Astrocyte of the spinal cord (primary cell): ENCODE measurements around the gene FBLN1.

Experiments used
- DNase-seq: peaks from one replicate; pipeline ENCODE4 v3.0.0; 2011; ENCODE audit warnings: low read depth, low spot score
- H3K4me3 ChIP-seq: 2 replicates; pipeline ENCODE4 v1.5.1; 2011; ENCODE audit warnings: low read depth, mild to moderate bottlenecking, low read length, moderate library complexity
- in situ Hi-C: cut with HindIII; loops from 2 replicates; pipeline ENCODE4 v1.10.0; 2017; ENCODE audit warnings: low sequenced_read_pairs
- TF ChIP-seq, protein P1 (sequence below): IDR thresholded peaks from 2 replicates; pipeline ENCODE4 v1.5.1; 2012; ENCODE audit warnings: low read depth, mild to moderate bottlenecking, low read length, inconsistent platforms

The FBLN1 gene

DNA sequence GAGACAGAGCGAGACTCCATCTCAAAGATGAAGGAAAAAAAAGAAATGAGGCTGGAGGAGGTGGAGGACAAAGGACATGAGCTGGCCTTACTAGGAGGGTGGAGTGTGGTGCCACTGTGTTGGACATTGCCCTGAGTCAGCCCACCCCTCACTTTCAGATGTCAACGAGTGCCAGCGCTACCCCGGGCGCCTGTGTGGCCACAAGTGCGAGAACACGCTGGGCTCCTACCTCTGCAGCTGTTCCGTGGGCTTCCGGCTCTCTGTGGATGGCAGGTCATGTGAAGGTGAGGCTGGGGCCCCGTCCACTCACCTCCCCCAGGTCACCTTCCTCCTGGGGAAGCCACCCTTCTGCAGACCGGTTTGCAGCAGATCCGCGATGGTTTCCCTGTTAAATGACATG lies 40.6 kb downstream of the FBLN1 start:
- no peak for DNase-seq
- in situ Hi-C loops, result no loop called here
- H3K4me3 ChIP-seq, result no peak overlapping the region
- TF ChIP-seq, protein P1, sequence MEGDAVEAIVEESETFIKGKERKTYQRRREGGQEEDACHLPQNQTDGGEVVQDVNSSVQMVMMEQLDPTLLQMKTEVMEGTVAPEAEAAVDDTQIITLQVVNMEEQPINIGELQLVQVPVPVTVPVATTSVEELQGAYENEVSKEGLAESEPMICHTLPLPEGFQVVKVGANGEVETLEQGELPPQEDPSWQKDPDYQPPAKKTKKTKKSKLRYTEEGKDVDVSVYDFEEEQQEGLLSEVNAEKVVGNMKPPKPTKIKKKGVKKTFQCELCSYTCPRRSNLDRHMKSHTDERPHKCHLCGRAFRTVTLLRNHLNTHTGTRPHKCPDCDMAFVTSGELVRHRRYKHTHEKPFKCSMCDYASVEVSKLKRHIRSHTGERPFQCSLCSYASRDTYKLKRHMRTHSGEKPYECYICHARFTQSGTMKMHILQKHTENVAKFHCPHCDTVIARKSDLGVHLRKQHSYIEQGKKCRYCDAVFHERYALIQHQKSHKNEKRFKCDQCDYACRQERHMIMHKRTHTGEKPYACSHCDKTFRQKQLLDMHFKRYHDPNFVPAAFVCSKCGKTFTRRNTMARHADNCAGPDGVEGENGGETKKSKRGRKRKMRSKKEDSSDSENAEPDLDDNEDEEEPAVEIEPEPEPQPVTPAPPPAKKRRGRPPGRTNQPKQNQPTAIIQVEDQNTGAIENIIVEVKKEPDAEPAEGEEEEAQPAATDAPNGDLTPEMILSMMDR, result no peak

DNA sequence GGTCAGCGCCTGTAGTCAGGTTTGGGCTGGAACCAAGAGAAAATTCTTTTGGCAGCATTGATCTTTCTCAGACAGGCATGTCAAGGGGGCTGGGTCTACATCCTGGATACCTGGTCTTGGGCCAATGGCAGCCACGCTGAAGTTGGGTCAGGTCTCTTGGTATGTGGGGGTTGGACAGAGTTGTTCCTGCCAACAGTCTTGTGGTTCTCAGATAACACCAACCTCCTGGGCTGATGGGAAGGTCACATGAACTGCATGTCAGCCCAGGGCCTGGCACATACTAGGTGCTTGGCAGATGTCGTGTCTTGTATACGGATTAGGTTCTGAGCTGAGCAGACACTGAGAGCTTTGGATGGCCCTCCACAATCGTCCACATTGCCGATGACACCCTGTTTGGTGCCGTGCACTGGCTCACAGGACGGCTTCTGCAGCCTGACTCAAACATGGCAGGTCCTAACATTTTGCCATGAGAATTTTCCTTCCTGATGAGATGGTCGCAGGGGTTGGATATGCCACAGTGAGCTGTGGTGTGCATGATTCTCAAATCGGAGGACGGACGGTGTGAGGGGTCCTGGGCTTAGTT lies 42.0 kb downstream of the FBLN1 start:
- DNase-seq, result peak; percentile 32
- H3K4me3 ChIP-seq, result no peak overlapping the region
- in situ Hi-C loops, result no loop called here
- TF ChIP-seq, protein P1, result no peak

DNA sequence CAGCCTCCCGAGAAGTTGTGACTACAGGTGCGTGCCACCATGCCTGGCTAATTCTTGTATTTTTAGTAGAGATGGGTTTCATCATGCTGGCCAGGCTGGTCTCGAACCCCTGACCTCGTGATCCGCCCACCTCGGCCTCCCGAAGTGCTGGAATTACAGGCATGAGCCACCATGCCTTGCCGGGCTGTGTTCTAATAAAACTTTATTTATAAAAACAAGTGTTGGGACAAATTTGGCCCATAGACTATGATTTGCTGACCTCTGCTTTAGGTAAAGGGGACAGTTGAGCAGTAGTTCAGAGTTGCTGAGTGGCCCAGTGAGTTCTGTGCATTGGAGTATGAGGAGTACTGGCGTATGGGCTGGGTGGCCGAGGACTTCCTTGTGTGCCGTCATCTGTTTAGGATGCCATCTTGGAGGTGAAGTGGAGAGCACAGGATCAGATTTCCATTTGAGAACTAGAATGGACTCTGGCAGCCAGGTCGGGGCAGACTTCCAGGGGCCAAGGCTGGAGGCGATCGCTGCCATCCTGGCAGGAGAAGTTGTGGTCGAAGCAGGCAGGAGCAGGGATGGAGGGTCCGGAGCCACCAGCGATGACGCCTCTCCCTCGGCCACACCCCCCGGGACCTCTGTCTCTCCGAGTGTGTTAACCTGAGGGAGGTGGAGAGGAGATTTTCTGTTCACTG lies 43.8 kb downstream of the FBLN1 start:
- in situ Hi-C loops, result no loop called here
- no peak for DNase-seq
- TF ChIP-seq, protein P1, result no peak
- no peak overlapping the region for H3K4me3 ChIP-seq

DNA sequence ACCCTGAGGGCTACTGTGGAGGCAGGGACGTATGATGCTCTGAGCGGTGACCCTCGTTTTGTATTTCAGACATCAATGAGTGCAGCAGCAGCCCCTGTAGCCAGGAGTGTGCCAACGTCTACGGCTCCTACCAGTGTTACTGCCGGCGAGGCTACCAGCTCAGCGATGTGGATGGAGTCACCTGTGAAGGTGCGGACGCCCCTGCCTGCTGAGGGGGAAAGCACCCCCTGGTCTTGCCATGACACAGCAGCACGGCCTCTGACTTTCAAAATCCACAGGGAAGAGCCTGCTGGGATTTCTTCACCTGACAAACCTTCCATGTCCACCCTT lies 44.3 kb downstream of the FBLN1 start:
- no peak overlapping the region for H3K4me3 ChIP-seq
- TF ChIP-seq, protein P1, result no peak
- no peak for DNase-seq
- in situ Hi-C loops, result no loop called here

DNA sequence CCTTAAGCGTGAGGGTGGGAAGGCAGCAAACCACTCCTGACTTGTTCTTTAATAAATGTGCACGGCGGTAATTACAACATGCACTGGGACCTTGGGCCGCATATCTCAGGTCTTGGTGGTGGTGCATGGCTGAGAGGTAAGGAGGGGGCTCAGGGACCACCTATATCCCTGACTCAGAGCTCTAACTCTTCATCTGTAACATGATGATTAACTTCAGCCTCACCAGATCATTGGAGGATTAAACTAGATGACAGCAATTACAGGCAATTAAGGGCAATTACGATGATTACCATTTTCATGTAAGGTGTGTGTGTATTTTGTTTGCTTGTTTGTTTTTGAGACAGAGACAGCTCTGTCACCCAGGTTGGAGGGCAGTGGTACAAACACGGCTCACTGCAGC lies 45.0 kb downstream of the FBLN1 start:
- TF ChIP-seq, protein P1, result no peak
- in situ Hi-C loops, result no loop called here
- no peak for DNase-seq
- no peak overlapping the region for H3K4me3 ChIP-seq

DNA sequence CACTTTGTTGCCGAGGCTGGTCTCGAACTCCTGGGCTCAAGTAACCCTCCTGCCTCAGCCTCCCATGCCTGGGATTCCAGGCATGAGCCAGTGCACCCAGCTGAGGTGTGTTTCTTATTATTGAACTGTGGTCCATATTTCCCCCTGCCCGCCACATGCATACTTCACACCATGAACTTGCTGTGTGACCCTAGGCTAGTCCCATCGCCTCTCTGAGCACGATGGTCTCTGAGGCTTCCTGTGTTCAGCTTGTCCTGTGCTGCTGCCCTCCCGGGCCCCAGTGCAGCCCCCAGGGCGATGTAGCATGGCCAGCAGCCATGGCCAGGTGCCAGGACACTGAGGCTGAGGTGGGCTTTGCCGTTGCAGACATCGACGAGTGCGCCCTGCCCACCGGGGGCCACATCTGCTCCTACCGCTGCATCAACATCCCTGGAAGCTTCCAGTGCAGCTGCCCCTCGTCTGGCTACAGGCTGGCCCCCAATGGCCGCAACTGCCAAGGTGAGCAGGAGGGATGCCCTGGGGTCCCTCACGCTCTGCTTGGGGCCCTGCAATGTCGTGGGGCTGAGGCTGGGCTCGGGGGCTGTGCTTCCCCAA lies 45.7 kb downstream of the FBLN1 start:
- TF ChIP-seq, protein P1, result no peak
- in situ Hi-C loops, result no loop called here
- H3K4me3 ChIP-seq, result no peak overlapping the region
- no peak for DNase-seq
